BJ (cell line): ENCODE data around the gene ACER3. TPM values are rescaled to one million over a fixed set of nuclear protein-coding genes. Genes with fewer than 3 reads are reported as not detected.

ENCODE experiments used
- CTCF ChIA-PET: fragments of 350-600 bp; formaldehyde crosslinking; extraction: SDS; loops from one replicate; lab custom pipeline; 2021; ENCODE audit warnings: antibody characterized with exemption, inconsistent platforms; lab: Yijun Ruan, JAX
- POLR2A ChIA-PET: fragments of 300-600 bp; sonication (Branson Sonifier 250); formaldehyde crosslinking; extraction: SDS; loops from one replicate; lab custom pipeline; 2021; ENCODE audit warnings: antibody characterized with exemption; lab: Charles Lee
- DNase-seq: peaks from one replicate; pipeline ENCODE4 v3.0.0-alpha.2; 2011; ENCODE audit warnings: low read depth
- H3K27me3 ChIP-seq: 2 replicates; pipeline ENCODE4 v1.6.0; 2011; ENCODE audit warnings: low read length; ENCODE audit not compliant: control insufficient read depth, insufficient read depth
- H3K36me3 ChIP-seq: 2 replicates; pipeline ENCODE4 v1.5.1; 2011; ENCODE audit warnings: low read length; ENCODE audit not compliant: control insufficient read depth, insufficient read depth
- H3K4me3 ChIP-seq: 2 replicates; pipeline ENCODE4 v1.5.1; 2011; ENCODE audit warnings: low read depth, mild to moderate bottlenecking, control low read depth, low read length
- CTCF ChIP-seq: IDR thresholded peaks from 2 replicates; pipeline ENCODE4 v1.5.1; 2011; ENCODE audit warnings: low read depth, mild to moderate bottlenecking, control low read depth, inconsistent platforms, low read length, moderate library complexity; ENCODE audit not compliant: insufficient read depth
- polyA plus RNA-seq: library from polyadenylated mRNA; depleted of rRNA; stranded (reverse); fragments of >200 nt; gene quantifications from 2 replicates; pipeline ENCODE4 v1.2.3, GENCODE V29; 2011

The ACER3 gene
- polyA plus RNA-seq, 1 experiment = 9.7 TPM

GRCh38 chr11:77069336-77069968 lies 208.7 kb downstream of the ACER3 start:
- DNase-seq = no peak
- no peaks in the 10 kb centered on the region for H3K36me3 ChIP-seq
- H3K27me3 ChIP-seq = no peaks in the 10 kb centered on the region
- TF ChIP-seq CTCF = no peak
- H3K4me3 ChIP-seq = no peak overlapping the region
- ChIA-PET POLR2A (no interaction called here), CTCF (interaction anchor here (1.1 to 2.1 kb wide), 3 partner anchors 21 to 43 kb away, joined by 4 to 12 read pairs (median 5); no protein-coding TSS in a partner anchor)

DNA sequence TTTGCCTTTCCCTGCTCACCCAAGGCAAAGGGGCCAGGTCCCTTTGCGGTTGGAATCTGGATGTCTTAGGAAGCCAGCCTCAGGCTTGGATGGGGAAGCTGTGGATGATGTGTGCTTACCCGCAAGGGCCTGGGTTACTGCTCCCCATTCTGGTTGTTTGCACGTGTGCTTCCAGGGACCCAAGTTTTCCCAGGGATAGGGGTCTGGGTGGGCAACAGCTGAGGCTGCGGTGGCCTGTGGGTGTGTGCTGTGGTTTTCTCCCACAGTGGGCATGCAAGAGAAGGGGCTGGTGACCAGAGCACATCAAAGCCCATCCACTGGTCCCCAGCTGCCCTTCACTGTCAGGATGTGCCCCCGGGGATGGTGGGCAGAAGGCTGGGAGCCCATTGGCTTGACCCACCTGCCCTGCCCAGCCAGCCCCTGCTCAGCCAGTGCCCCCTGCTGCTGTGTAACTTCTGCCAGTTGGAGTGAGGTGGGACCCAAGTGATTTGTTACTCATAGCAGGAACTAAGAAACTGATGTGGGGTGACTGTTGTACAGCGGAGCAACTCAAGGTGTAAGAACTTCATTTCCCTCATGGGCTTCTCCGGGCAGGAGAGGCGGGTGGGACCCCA lies 209.4 kb downstream of the ACER3 start:
- H3K36me3 ChIP-seq = no peaks in the 10 kb centered on the region
- ChIA-PET CTCF (interaction anchor here (1.1 to 2.1 kb wide), 3 partner anchors 20 to 43 kb away, joined by 4 to 12 read pairs (median 5); no protein-coding TSS in a partner anchor), POLR2A (no interaction called here)
- H3K27me3 ChIP-seq = no peaks in the 10 kb centered on the region
- no peak for DNase-seq
- no peak for TF ChIP-seq CTCF
- no peak overlapping the region for H3K4me3 ChIP-seq

GRCh38 chr11:77071077-77071476 lies 210.4 kb downstream of the ACER3 start:
- DNase-seq = no peak
- ChIA-PET CTCF (interaction anchor here (2.1 kb wide), 1 partner anchor 19 kb away, joined by 12 read pairs; no protein-coding TSS in a partner anchor), POLR2A (no interaction called here)

GRCh38 chr11:77071671-77072605 lies 211.2 kb downstream of the ACER3 start:
- CTCF ChIA-PET = interaction anchor here (1.0 to 4.4 kb wide), 5 partner anchors 10 to 152 kb away, joined by 3 to 41 read pairs (median 14); no protein-coding TSS in a partner anchor
- TF ChIP-seq CTCF = no peak
- DNase-seq = no peak
- H3K36me3 ChIP-seq = no peaks in the 10 kb centered on the region
- H3K27me3 ChIP-seq = no peaks in the 10 kb centered on the region
- H3K4me3 ChIP-seq = no peak overlapping the region
- POLR2A ChIA-PET = no interaction called here

More at GRCh38 chr11:77071077-77071476, 210.4 kb downstream of the ACER3 start:
- no peak for TF ChIP-seq CTCF
- H3K4me3 ChIP-seq = no peak overlapping the region
- no peaks in the 10 kb centered on the region for H3K27me3 ChIP-seq
- H3K36me3 ChIP-seq = no peaks in the 10 kb centered on the region

DNA sequence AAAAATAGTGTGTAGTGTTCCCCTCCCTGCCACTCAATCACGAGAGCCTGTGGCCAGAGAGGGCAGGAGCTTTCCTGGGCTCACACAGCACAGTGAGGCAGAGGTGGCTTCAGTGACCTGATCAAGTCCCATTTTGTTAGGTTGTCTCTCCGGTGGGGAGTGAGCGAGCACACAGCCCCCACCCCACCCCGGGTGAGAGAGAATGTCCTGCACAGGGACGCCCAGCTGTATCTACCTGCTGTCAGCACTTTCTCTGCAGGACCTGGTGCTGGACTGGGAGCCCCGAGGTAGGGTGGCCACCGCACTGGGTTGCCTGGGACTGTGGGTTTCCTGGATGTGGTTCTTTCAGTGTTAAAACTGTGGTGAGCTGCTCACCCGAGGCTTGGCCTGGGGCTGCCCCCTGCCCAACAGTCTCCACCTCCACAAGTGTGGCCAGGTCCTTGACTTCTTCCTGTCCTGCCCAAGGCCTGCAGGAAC lies 212.2 kb downstream of the ACER3 start:
- TF ChIP-seq CTCF = no peak
- Histone ChIP-seq H3K27me3 (no peaks in the 10 kb centered on the region), H3K4me3 (no peak overlapping the region), H3K36me3 (no peaks in the 10 kb centered on the region)
- ChIA-PET POLR2A (no interaction called here), CTCF (interaction anchor here (0.6 to 4.4 kb wide), 13 partner anchors 9 to 546 kb away, joined by 3 to 41 read pairs (median 4); no protein-coding TSS in a partner anchor)
- no peak for DNase-seq
